Iris pigment epithelial cell (primary cell): ENCODE results near the gene FBXO28.
"Not testable (repeated sequence)": the region's sequence is repeated elsewhere in the genome, so short reads cannot be mapped to it uniquely, and the experiment has no call there.

Experiments
- DNase-seq: peaks from one replicate; pipeline ENCODE4 v3.0.0-alpha.2; 2011; ENCODE audit warnings: low read depth

FBXO28 gene

GRCh38 chr1:224188286-224188685 is 74.4 kb downstream of the FBXO28 start:
- no peak for DNase-seq

GRCh38 chr1:224189561-224189960 is 75.7 kb downstream of the FBXO28 start:
- no peak for DNase-seq

GRCh38 chr1:224192082-224192788 is 78.3 kb downstream of the FBXO28 start:
- no peak for DNase-seq

GRCh38 chr1:224193319-224193966 is 79.5 kb downstream of the FBXO28 start:
- DNase-seq: no peak

GRCh38 chr1:224196813-224197600 is 83.1 kb downstream of the FBXO28 start:
- no peak for DNase-seq

GRCh38 chr1:224198572-224198971 is 84.7 kb downstream of the FBXO28 start:
- no peak for DNase-seq

GRCh38 chr1:224199679-224200078 is 85.8 kb downstream of the FBXO28 start:
- no peak for DNase-seq

GRCh38 chr1:224201383-224201782 is 87.5 kb downstream of the FBXO28 start:
- DNase-seq: no peak

GRCh38 chr1:224201853-224202252 is 87.9 kb downstream of the FBXO28 start:
- DNase-seq: no peak

GRCh38 chr1:224203243-224204016 is 89.5 kb downstream of the FBXO28 start:
- DNase-seq: peak; percentile 82

GRCh38 chr1:224205438-224205840 is 91.5 kb downstream of the FBXO28 start:
- DNase-seq: peak; percentile 74

GRCh38 chr1:224205931-224206538 is 92.1 kb downstream of the FBXO28 start:
- DNase-seq: not testable (repeated sequence)

GRCh38 chr1:224211206-224211962 is 97.5 kb downstream of the FBXO28 start:
- DNase-seq: peak; percentile 80
